Small intestine (tissue), 7 donors: Measurements from ENCODE around the gene SPPL2B. TPM values are rescaled to one million over a fixed set of nuclear protein-coding genes. Genes with fewer than 3 reads are reported as not detected.

ENCODE experiments used
- DNase-seq, 2 donors: peaks; one replicate each; pipeline versions ENCODE4 v3.0.0 to v3.0.0-alpha.2; 2013
- FAIRE-seq: peaks from 2 replicates; lab custom pipeline; 2012; peaks lifted over from hg19 to GRCh38; lab: Jason Lieb, UNC
- H3K27ac ChIP-seq, 3 donors: one replicate each; pipeline ENCODE4 v1.5.1; 2013; ENCODE audit warnings: low read length in 2 of 3, mild to moderate bottlenecking in 2 of 3, control low read depth in 1 of 3, inconsistent platforms in 1 of 3, low read depth in 1 of 3, moderate library complexity in 1 of 3
- H3K27me3 ChIP-seq, 3 donors: one replicate each; pipeline ENCODE4 v1.6.1; 2013; ENCODE audit warnings: low read length in 3 of 3, inconsistent platforms in 1 of 3; ENCODE audit not compliant: control insufficient read depth in 3 of 3, insufficient read depth in 3 of 3
- H3K36me3 ChIP-seq, 3 donors: one replicate each; pipeline ENCODE4 v1.6.1; 2013; ENCODE audit warnings: low read length in 3 of 3, inconsistent platforms in 1 of 3, low read depth in 1 of 3, mild to moderate bottlenecking in 1 of 3, moderate library complexity in 1 of 3; ENCODE audit not compliant: control insufficient read depth in 3 of 3, insufficient read depth in 2 of 3
- H3K4me1 ChIP-seq, 3 donors: one replicate each; pipeline ENCODE4 v1.6.1; 2013; ENCODE audit warnings: low read length in 2 of 3, inconsistent platforms in 1 of 3, low read depth in 1 of 3, mild to moderate bottlenecking in 1 of 3, moderate library complexity in 1 of 3; ENCODE audit not compliant: control insufficient read depth in 3 of 3, insufficient read depth in 2 of 3
- H3K4me3 ChIP-seq, 3 donors: one replicate each; pipeline ENCODE4 v1.5.1; 2013; ENCODE audit warnings: low read length in 3 of 3, control low read depth in 1 of 3, inconsistent platforms in 1 of 3, low read depth in 1 of 3, mild to moderate bottlenecking in 1 of 3, moderate library complexity in 1 of 3
- H3K9me3 ChIP-seq, 2 donors: one replicate each; pipeline ENCODE4 v1.6.1; 2013; ENCODE audit warnings: low read depth in 1 of 2, low read length in 1 of 2; ENCODE audit not compliant: control insufficient read depth in 2 of 2, insufficient read depth in 1 of 2
- WGBS, 3 donors: extraction: QIAGEN DNeasy Blood & Tissue Kit; methylation state at CpG; one replicate each; pipeline ENCODE4 v1.1.7; 2013; 5-methylcytosine and 5-hydroxymethylcytosine counted together
- polyA plus RNA-seq, 4 donors: library from polyadenylated mRNA; stranded (reverse) in 3 of 4; unstranded in 1 of 4; fragments of 200-250 nt in 3 of 4; fragments of 120-200 nt in 1 of 4; gene quantifications; one replicate each; pipeline versions ENCODE4 v1.2.1 to v1.2.3, GENCODE V29; 2013
- donor health status: healthy with polysubstance abuse.
- donor health status: control.
- donor health status: control.
- donor health status: Bipolar disorder and iron deficiency.
- donor health status: healthy.

Gene SPPL2B
- polyA plus RNA-seq, 4 donors, result 69.3 to 109 (median 78.2) TPM

- Histone ChIP-seq H3K9me3 (peaks cover 0 to 6% of the 10 kb centered on the region in 2 donors), H3K27me3 (no peaks in the 10 kb centered on the region), H3K4me1 (peaks cover 0 to 53% (median 2%) of the 10 kb centered on the region in 3 donors), H3K27ac (no peak overlapping the region), H3K4me3 (no peak overlapping the region), H3K36me3 (peaks cover 0 to 74% (median 0%) of the 10 kb centered on the region in 3 donors)
- WGBS, 3 donors, result 94 to 95% (median 94%) methylated on average over 23 to 26 of the region's 26 CpGs
- no peak for FAIRE-seq
- no peak for DNase-seq
Measured at GRCh38 chr19:2334986-2335846, 6.7 kb downstream of the SPPL2B start.

- Histone ChIP-seq H3K27ac (no peak overlapping the region), H3K36me3 (peaks cover 0 to 81% (median 3%) of the 10 kb centered on the region in 3 donors), H3K9me3 (peaks cover 0 to 6% of the 10 kb centered on the region in 2 donors), H3K4me3 (no peak overlapping the region), H3K27me3 (no peaks in the 10 kb centered on the region), H3K4me1 (peaks cover 0 to 50% (median 2%) of the 10 kb centered on the region in 3 donors)
- WGBS, 3 donors, result 75 to 96% (median 94%) methylated on average over 3 of the region's 3 CpGs
- no peak for FAIRE-seq
- DNase-seq, result no peak
Measured at GRCh38 chr19:2335848-2336247, 7.4 kb downstream of the SPPL2B start.

- H3K27ac ChIP-seq, result peak overlapping the region in 1 of 3 donors; percentile 26
- no peaks in the 10 kb centered on the region for H3K27me3 ChIP-seq
- FAIRE-seq (no peak), DNase-seq (no peak)
- no peak overlapping the region for H3K4me3 ChIP-seq
- H3K9me3 ChIP-seq, result peaks cover 0 to 6% of the 10 kb centered on the region in 2 donors
- 89 to 95% (median 94%) methylated on average over 33 of the region's 33 CpGs for WGBS, 3 donors
- peaks cover 0 to 41% (median 2%) of the 10 kb centered on the region in 3 donors for H3K4me1 ChIP-seq
- H3K36me3 ChIP-seq, result peaks cover 2 to 83% (median 3%) of the 10 kb centered on the region in 3 donors
Measured at GRCh38 chr19:2336528-2337328, 8.2 kb downstream of the SPPL2B start.

- DNase-seq, result peak in 1 of 2 donors; percentile 54
- FAIRE-seq, result no peak
- Histone ChIP-seq H3K36me3 (peaks cover 2 to 83% (median 3%) of the 10 kb centered on the region in 3 donors), H3K27ac (peak overlapping the region in 1 of 3 donors; percentile 26), H3K27me3 (no peaks in the 10 kb centered on the region), H3K9me3 (peaks cover 0 to 6% of the 10 kb centered on the region in 2 donors), H3K4me3 (no peak overlapping the region), H3K4me1 (peaks cover 0 to 35% (median 0%) of the 10 kb centered on the region in 3 donors)
- WGBS, 3 donors, result 77 to 89% (median 85%) methylated on average over 16 to 19 of the region's 19 CpGs
Measured at GRCh38 chr19:2337329-2337707, 8.8 kb downstream of the SPPL2B start.

GRCh38 chr19:2338055-2338615 lies 9.7 kb downstream of the SPPL2B start:
- no peak overlapping the region for H3K4me3 ChIP-seq
- FAIRE-seq (no peak), DNase-seq (no peak)
- peaks cover 0 to 29% (median 0%) of the 10 kb centered on the region in 3 donors for H3K4me1 ChIP-seq
- H3K9me3 ChIP-seq, result peaks cover 0 to 6% of the 10 kb centered on the region in 2 donors
- WGBS, 3 donors, result 92 to 96% (median 95%) methylated on average over 18 to 21 of the region's 21 CpGs
- H3K36me3 ChIP-seq, result peaks cover 2 to 88% (median 3%) of the 10 kb centered on the region in 3 donors
- H3K27me3 ChIP-seq, result no peaks in the 10 kb centered on the region
- H3K27ac ChIP-seq, result no peak overlapping the region

- no peak overlapping the region for H3K4me3 ChIP-seq
- no peak overlapping the region for H3K27ac ChIP-seq
- no peak for DNase-seq
- H3K36me3 ChIP-seq, result peaks cover 2 to 92% (median 3%) of the 10 kb centered on the region in 3 donors
- WGBS, 3 donors, result 88 to 94% (median 89%) methylated on average over 49 to 54 of the region's 54 CpGs
- H3K9me3 ChIP-seq, result peaks cover 0 to 6% of the 10 kb centered on the region in 2 donors
- no peaks in the 10 kb centered on the region for H3K27me3 ChIP-seq
- no peak for FAIRE-seq
- H3K4me1 ChIP-seq, result peaks cover 0 to 20% (median 0%) of the 10 kb centered on the region in 3 donors
Measured at GRCh38 chr19:2338751-2339643, 10.5 kb downstream of the SPPL2B start.

- DNase-seq, result no peak
- H3K9me3 ChIP-seq, result peaks cover 0 to 6% of the 10 kb centered on the region in 2 donors
- no peak overlapping the region for H3K4me3 ChIP-seq
- peaks cover 0 to 12% (median 0%) of the 10 kb centered on the region in 3 donors for H3K4me1 ChIP-seq
- peaks cover 3 to 91% (median 4%) of the 10 kb centered on the region in 3 donors for H3K36me3 ChIP-seq
- WGBS, 3 donors, result 94 to 95% (median 95%) methylated on average over 49 to 52 of the region's 52 CpGs
- H3K27ac ChIP-seq, result no peak overlapping the region
- FAIRE-seq, result no peak
- no peaks in the 10 kb centered on the region for H3K27me3 ChIP-seq
Measured at GRCh38 chr19:2339644-2340310, 11.3 kb downstream of the SPPL2B start.
